ENCODE results near the gene FNDC3A. TPM values are rescaled to one million over a fixed set of nuclear protein-coding genes. Genes with fewer than 3 reads are reported as not detected.

Gene FNDC3A
- total and polyA plus RNA-seq, 4 donors = 17.6 to 87.6 (median 34.5) TPM

DNA sequence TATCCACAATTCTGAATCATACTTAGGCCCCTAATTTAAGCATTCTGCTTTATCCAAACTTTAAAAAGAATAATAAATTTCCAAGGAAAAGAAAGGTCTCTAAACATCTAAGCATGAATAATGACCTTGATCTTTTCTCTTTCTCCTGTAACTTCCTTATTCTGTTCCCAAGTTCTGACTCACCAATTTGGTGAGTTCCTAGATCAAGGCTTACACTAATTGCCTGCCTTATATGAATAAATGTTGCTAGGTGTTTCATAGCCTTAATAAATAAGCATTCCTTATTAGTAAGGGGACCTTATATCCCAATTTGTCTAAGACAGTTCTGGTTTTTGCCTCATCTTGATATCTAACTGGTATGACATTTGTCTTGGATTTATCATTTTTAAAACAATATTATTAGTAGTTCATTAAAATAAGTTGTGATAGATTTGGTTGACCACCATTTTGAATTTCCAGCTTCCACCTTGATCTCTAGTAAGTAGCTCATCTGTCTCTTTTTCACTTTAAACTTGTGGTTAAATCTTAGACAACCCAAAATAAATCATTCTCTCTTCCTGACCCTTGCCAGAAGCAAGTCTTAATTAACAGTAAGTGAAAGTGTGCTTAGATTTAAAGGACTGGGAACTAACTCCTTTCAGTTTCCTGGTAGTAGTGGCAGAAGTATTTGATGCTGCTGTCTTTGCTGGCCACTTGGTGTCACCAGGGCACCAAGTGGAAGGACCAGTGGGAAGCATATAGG is 123.2 kb downstream of the FNDC3A start:
- H3K36me3 ChIP-seq (ENCODE audit: control insufficient read depth in 4 of 4, insufficient read depth in 4 of 4, low read length in 4 of 4) = no peaks in the 10 kb centered on the region
- no peak overlapping the region for H3K9ac ChIP-seq (ENCODE audit: insufficient read depth in 1 of 2, low read length in 2 of 2)
- H3K9me3 ChIP-seq (ENCODE audit: control insufficient read depth in 4 of 4, insufficient read depth in 3 of 4, low read length in 3 of 4) = no peaks in the 10 kb centered on the region
- no peak overlapping the region for H3K4me3 ChIP-seq
- peaks cover 0 to 19% (median 0%) of the 10 kb centered on the region in 5 donors for H3K4me1 ChIP-seq (ENCODE audit: control insufficient read depth in 5 of 5, insufficient read depth in 5 of 5, low read length in 5 of 5)
- ATAC-seq (ENCODE audit: insufficient read depth, low FRiP score) (no peak), DNase-seq (peak in 2 of 3 donors; percentile 13 to 15)
- H3K27ac ChIP-seq (ENCODE audit: low read depth in 1 of 2, low read length in 1 of 2) = peak overlapping the region in 1 of 2 donors; percentile 53
- no peaks in the 10 kb centered on the region for H3K27me3 ChIP-seq (ENCODE audit: control insufficient read depth in 3 of 3, insufficient read depth in 3 of 3, low read length in 2 of 3)
- TF ChIP-seq, protein P1, sequence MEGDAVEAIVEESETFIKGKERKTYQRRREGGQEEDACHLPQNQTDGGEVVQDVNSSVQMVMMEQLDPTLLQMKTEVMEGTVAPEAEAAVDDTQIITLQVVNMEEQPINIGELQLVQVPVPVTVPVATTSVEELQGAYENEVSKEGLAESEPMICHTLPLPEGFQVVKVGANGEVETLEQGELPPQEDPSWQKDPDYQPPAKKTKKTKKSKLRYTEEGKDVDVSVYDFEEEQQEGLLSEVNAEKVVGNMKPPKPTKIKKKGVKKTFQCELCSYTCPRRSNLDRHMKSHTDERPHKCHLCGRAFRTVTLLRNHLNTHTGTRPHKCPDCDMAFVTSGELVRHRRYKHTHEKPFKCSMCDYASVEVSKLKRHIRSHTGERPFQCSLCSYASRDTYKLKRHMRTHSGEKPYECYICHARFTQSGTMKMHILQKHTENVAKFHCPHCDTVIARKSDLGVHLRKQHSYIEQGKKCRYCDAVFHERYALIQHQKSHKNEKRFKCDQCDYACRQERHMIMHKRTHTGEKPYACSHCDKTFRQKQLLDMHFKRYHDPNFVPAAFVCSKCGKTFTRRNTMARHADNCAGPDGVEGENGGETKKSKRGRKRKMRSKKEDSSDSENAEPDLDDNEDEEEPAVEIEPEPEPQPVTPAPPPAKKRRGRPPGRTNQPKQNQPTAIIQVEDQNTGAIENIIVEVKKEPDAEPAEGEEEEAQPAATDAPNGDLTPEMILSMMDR (IDR thresholded peaks at IDR 0.05; ENCODE audit: control extremely low read depth, extremely low read depth) = peak; percentile 36

DNA sequence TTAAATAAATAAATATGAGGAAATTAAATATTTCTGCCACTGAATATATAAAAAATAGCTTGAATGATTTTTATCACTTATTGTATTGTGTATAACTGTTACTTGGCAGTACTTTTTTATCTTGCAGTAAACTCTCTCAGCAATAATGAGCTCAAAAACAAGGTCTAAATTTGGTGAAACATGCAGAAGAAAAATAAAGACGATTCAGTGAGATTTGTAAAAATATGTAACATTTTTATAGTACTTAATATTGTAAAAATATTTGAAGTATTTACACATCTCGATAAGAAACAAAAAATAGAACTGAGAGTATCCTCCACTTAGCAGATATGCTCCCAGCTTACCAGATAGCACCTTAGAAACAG is 123.8 kb downstream of the FNDC3A start:
- no peak for DNase-seq
- WGBS, 2 donors = 55 to 83% methylated on average over 2 of the region's 2 CpGs

DNA sequence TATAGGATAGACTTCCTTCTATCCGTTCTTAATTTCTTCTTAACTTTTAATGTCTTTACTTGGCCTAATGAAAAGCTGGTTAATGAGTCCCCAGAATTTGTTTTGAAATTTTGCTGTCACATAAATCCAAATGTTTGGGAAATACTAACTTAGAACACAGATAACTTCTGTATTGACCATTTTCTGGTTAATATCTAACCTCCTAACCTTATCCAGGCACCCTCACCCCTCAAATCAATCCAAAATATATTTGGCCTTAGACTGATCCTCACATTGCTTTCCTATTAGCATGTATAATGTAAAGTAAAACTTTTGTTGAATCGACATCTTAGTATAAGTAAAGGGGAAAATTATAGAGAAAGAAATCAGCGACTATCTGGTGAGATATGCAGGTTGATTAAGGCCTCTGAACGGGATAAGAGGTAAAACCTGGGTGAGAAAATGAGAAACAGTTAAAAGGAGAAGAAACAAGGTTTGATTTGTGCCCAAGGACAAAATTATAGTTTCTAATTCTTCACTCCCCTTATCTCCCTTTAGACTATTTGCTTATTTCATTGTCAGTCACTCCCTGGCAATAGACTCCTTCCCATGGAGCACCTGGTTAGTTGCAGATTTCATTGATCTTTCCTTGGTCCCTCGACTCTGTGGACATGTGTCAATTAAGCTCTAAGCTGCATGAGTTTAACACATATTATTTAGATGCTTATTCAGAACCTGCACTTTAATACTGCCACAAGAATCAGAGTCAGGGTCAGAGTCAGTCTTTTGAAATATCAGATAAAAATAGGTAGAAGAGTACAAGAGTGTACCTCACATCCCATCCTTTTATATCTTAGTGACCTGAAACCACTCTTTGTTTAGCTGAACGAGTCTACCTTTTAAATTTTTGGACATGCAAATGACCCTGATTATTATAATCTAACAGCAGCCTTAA is 125.2 kb downstream of the FNDC3A start:
- TF ChIP-seq, protein P1 (IDR thresholded peaks at IDR 0.05; ENCODE audit: control extremely low read depth, extremely low read depth) = no peak
- H3K36me3 ChIP-seq (ENCODE audit: control insufficient read depth in 4 of 4, insufficient read depth in 4 of 4, low read length in 4 of 4) = no peaks in the 10 kb centered on the region
- H3K4me3 ChIP-seq = no peak overlapping the region
- no peak for DNase-seq
- no peaks in the 10 kb centered on the region for H3K9me3 ChIP-seq (ENCODE audit: control insufficient read depth in 4 of 4, insufficient read depth in 3 of 4, low read length in 3 of 4)
- no peak overlapping the region for H3K27ac ChIP-seq (ENCODE audit: low read depth in 1 of 2, low read length in 1 of 2)
- H3K27me3 ChIP-seq (ENCODE audit: control insufficient read depth in 3 of 3, insufficient read depth in 3 of 3, low read length in 2 of 3) = no peaks in the 10 kb centered on the region
- ATAC-seq (ENCODE audit: insufficient read depth, low FRiP score) = no peak
- 89 to 97% methylated on average over 6 of the region's 6 CpGs for WGBS, 2 donors
- peaks cover 0 to 16% (median 0%) of the 10 kb centered on the region in 5 donors for H3K4me1 ChIP-seq (ENCODE audit: control insufficient read depth in 5 of 5, insufficient read depth in 5 of 5, low read length in 5 of 5)
- no peak overlapping the region for H3K9ac ChIP-seq (ENCODE audit: insufficient read depth in 1 of 2, low read length in 2 of 2)

More for the DNA sequence above, 123.8 kb downstream of the FNDC3A start:
- Histone ChIP-seq H3K27ac (ENCODE audit: low read depth in 1 of 2, low read length in 1 of 2) (no peak overlapping the region), H3K4me1 (ENCODE audit: control insufficient read depth in 5 of 5, insufficient read depth in 5 of 5, low read length in 5 of 5) (peaks cover 0 to 19% (median 0%) of the 10 kb centered on the region in 5 donors), H3K9ac (ENCODE audit: insufficient read depth in 1 of 2, low read length in 2 of 2) (no peak overlapping the region), H3K4me3 (no peak overlapping the region), H3K36me3 (ENCODE audit: control insufficient read depth in 4 of 4, insufficient read depth in 4 of 4, low read length in 4 of 4) (no peaks in the 10 kb centered on the region), H3K27me3 (ENCODE audit: control insufficient read depth in 3 of 3, insufficient read depth in 3 of 3, low read length in 2 of 3) (no peaks in the 10 kb centered on the region), H3K9me3 (ENCODE audit: control insufficient read depth in 4 of 4, insufficient read depth in 3 of 4, low read length in 3 of 4) (no peaks in the 10 kb centered on the region)
- TF ChIP-seq, protein P1 (IDR thresholded peaks at IDR 0.05; ENCODE audit: control extremely low read depth, extremely low read depth) = no peak
- ATAC-seq (ENCODE audit: insufficient read depth, low FRiP score) = no peak

Data from lung (tissue), 12 donors.